ENCODE data around the gene FRAT2.
"Not testable (repeated sequence)": the region's sequence is repeated elsewhere in the genome, so short reads cannot be mapped to it uniquely, and the experiment has no call there.

The FRAT2 gene

GRCh38 chr10:97290576-97291356 lies 43.8 kb downstream of the FRAT2 start:
- DNase-seq, result not testable (repeated sequence)

- DNase-seq, result not testable (repeated sequence)
These were observed 44.5 kb downstream of the FRAT2 start for GRCh38 chr10:97290076-97290475.

Data from stimulated activated CD4-positive, alpha-beta T cell treated with anti-CD3 and anti-CD28 coated beads, Interleukin-4, amount 100 ng/mL, for 4 hours (primary cell).